ENCODE data around the gene SPOCD1.

Gene SPOCD1

DNA sequence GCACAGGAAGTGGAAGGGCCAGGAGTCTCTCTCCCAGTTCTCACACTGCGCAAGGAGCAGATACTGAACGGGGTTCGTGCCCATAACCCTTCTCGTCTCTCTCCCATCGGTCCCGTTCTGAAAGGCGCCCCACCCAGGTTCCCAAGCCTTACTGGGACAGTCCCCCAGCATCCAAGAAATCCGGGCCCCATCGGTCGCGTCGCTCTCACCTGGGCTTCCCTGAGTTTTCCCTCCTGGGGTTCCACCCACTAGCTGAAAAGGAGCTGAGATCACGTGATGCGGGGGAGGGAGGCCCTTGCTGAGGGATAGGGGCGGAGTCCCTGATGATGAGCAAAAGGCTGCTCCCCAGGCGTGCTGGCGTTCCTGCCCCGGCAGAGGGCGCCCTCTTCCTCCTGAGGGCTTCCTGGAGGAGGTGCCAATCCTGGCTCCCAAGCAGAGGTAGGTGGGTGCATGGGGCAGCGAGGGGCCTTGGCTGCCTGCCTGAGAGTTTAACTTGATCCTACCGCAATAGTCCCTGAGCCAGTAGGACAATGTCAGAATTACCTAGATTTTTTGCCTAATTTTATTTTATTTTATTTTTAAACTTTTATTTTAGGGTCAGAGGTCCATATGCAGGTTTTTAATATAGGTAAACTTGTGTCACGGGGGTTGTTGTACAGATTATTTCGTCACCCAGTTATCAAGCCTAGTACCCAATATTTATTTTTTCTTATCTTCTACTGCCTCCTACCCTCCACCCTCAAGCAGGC, at the start of gene SPOCD1:
TSS of gene SPOCD1 (minus strand) at position 271 of the 749 bp plus-strand sequence. CDS start 689 bp downstream, outside the sequence.
- no peaks in the 10 kb centered on the region for H3K36me3 Mint-ChIP-seq
- peak within 1 kb of the TSS; percentile 76 for H3K27ac Mint-ChIP-seq
- H3K9me3 Mint-ChIP-seq = no peaks in the 10 kb centered on the region
- no peak within 1 kb of the TSS for H3K4me3 Mint-ChIP-seq
- H3K4me1 Mint-ChIP-seq = peaks cover 14% of the 10 kb centered on the region
- no peaks in the 10 kb centered on the region for H3K27me3 Mint-ChIP-seq

DNA sequence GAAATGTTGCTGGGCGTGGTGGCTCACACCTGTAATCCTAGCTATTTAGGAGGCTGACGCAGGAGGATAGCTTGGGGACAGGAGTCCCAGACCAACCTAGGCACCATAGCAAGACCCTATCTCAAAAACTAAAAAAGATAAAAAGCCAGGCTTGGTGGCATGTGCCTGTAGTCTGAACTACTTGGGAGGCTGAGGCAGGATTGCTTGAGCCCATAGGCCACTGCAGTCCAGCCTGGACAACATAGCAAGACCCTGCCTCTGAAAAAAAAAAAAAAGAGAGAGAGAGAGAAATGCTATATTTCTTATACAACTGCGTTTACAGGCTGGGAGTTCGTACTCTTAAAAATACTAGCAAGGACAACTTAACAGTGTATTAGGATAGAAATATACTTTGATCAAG, 46.2 kb upstream of the SPOCD1 start:
- no peaks in the 10 kb centered on the region for H3K36me3 Mint-ChIP-seq
- H3K9me3 Mint-ChIP-seq = no peaks in the 10 kb centered on the region
- H3K4me1 Mint-ChIP-seq = peaks cover 11% of the 10 kb centered on the region
- no peak overlapping the region for H3K4me3 Mint-ChIP-seq
- no peak overlapping the region for H3K27ac Mint-ChIP-seq
- H3K27me3 Mint-ChIP-seq = no peaks in the 10 kb centered on the region

DNA sequence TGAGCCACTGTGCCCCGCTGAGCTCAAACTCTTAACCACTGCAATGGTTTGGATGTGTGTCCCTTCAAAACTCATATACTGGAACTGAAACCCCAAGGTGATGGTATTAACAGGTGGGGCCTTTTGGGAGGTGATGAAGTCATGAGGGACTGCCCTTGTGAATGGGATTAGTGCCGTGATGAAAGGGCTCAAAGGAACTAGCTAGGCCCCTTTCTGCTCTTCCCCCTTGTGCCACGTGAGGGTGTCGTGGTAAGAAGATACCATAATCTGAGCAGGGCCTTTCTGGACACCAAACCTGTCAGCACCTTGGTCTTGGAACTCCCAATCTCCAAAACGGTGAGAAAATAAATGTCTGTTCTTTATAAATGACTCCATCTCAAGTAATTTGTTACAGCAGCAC, 45.5 kb upstream of the SPOCD1 start:
- H3K36me3 Mint-ChIP-seq = no peaks in the 10 kb centered on the region
- no peak overlapping the region for H3K4me3 Mint-ChIP-seq
- peaks cover 5% of the 10 kb centered on the region for H3K4me1 Mint-ChIP-seq
- H3K27me3 Mint-ChIP-seq = no peaks in the 10 kb centered on the region
- no peak overlapping the region for H3K27ac Mint-ChIP-seq
- no peaks in the 10 kb centered on the region for H3K9me3 Mint-ChIP-seq

DNA sequence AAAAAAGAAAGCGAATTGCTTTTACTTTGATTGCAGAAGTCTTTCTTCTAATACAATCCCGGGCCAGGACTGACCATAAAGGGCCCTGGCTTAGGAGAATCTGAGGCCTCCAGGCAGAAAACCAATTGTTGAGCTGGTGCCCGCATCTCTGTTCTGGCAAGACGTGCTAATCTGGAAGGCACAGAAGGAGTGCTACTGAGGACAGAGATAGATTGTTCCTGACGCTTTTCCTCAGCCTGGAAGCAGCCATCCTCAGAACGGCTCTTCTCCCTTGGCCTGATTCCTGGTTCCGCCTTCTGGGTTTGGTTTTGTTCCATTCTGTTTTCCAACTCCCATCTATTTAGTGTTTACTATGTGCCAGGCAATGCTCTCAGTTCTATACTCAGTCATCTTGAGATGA, 44.8 kb upstream of the SPOCD1 start:
- Mint-ChIP-seq H3K4me1 (peaks cover 5% of the 10 kb centered on the region), H3K27ac (no peak overlapping the region), H3K36me3 (no peaks in the 10 kb centered on the region), H3K27me3 (no peaks in the 10 kb centered on the region), H3K4me3 (no peak overlapping the region), H3K9me3 (no peaks in the 10 kb centered on the region)

DNA sequence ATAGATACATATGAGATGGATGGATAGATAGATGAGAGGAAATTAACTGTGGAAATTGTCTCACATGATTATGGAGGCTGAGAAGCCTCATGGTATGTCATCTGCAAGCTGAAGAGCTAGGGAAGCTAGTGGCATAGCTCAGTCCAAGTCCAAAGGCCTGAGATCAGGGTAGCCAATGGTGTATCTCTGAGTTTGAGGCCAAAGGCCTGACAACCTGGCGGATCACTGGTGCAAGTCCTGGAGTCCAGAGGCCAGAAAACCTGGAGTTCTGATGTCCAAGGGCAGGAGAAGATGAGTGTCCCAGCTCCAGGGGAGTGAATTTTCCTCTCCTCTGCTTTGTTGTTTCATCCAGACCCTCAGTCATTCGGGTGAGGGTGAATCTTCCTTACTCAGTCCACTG, 43.9 kb upstream of the SPOCD1 start:
- Mint-ChIP-seq H3K4me1 (peaks cover 5% of the 10 kb centered on the region), H3K4me3 (no peak overlapping the region), H3K27ac (no peak overlapping the region)

DNA sequence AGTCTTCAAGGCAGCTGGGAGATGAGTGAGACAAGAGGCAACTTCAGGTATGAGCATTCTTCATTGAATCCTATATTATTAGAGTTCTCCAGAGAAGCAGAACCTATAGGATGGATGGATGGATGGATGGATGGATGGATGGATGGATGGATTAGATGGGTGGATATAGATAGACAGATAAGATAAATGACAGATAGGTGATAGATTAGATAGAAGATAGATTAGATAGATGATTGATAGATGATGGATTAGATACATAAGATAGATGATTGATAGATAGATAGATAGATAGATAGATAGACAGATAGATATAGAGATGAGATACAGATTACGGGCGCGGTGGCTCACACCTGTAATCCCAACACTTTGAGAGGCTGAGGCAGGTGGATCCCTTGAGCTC, 43.2 kb upstream of the SPOCD1 start:
- Mint-ChIP-seq H3K27me3 (no peaks in the 10 kb centered on the region), H3K9me3 (no peaks in the 10 kb centered on the region), H3K27ac (no peak overlapping the region), H3K4me1 (peaks cover under 1% of the 10 kb centered on the region), H3K36me3 (no peaks in the 10 kb centered on the region), H3K4me3 (no peak overlapping the region)

More for the DNA sequence above, 43.9 kb upstream of the SPOCD1 start:
- Mint-ChIP-seq H3K27me3 (no peaks in the 10 kb centered on the region), H3K9me3 (no peaks in the 10 kb centered on the region), H3K36me3 (no peaks in the 10 kb centered on the region)

DNA sequence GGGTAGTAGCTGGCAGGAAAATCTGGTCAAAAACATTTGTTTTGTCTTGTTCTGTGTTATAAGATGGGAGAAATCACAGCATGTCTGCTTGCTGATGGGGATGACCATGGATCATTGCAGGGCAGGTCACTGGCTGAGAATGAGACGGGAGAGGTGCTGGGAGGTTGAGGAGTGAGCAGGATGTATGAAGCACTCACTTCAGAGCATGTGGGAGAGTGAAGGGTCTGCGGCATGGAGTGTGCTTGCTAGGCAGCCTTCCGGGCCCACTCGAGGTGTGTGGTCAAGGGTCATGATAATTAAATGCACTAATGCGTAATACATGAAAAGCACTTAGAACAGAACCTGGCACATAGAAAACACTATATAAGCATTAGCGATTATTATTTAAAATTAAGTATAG, 42.0 kb upstream of the SPOCD1 start:
- Mint-ChIP-seq H3K27me3 (no peaks in the 10 kb centered on the region), H3K4me3 (no peak overlapping the region), H3K4me1 (peaks cover 6% of the 10 kb centered on the region), H3K36me3 (no peaks in the 10 kb centered on the region), H3K9me3 (no peaks in the 10 kb centered on the region), H3K27ac (no peak overlapping the region)

DNA sequence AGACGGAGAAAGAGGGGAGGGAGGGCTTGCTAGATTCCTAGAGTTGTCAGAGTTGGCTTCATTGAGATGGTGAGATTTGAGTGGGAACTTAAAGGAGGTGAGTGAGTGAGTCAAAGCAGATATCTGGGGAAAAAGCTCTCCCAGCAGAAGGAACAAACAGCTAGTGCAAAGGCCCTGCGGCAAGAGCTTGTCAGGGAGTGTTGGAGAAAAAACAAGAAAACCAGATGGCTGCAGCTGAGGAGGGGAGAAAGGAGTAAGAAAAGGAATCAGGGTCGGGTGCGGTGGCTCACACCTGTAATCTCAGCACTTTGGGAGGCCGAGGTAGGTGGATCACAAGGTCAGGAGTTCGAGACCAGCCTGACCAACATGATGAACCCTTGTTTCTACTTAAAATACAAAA, 40.3 kb upstream of the SPOCD1 start:
- Mint-ChIP-seq H3K27ac (no peak overlapping the region), H3K27me3 (no peaks in the 10 kb centered on the region)

DNA sequence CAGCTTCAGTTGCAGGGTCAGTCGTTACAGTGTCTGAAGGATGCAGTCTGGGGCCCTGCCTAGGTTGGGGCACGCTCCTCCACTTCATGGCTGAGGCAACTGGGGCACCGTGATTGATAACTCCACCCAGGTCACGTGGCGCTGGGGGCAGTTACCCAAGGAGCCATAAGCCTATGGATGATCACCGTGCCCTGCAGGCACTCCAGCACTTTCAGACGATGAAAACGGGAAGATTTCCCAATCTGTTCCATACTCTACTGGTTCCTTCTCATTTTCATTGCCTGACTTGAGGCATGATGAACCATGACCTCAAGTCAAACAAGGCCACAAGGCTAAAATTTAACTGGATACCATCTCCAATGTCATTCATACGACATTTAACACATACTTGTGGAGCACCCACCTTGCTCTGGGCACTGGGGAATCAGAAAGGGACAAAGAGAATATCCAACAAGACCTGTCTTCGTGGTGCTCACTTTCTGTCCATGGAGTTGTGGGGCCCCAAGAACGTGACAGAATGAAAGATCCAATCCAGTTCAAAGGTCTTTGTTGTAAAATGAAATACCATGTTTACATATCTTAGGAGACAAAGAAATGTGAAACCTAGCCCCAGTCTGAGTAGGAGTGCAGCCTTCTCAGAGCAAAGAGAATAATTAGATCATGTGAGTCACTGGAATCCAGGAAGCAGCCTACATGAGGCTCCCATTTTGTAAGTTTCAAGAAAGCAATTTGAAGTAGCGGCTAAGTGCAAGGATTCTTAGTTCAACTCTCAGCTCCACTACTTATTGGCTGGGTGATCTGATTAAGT, 39.4 kb upstream of the SPOCD1 start:
- Mint-ChIP-seq H3K27me3 (no peaks in the 10 kb centered on the region), H3K27ac (no peak overlapping the region), H3K9me3 (no peaks in the 10 kb centered on the region), H3K36me3 (no peaks in the 10 kb centered on the region), H3K4me1 (peaks cover 11% of the 10 kb centered on the region), H3K4me3 (no peak overlapping the region)

More for the DNA sequence above, 40.3 kb upstream of the SPOCD1 start:
- Mint-ChIP-seq H3K4me3 (no peak overlapping the region), H3K9me3 (no peaks in the 10 kb centered on the region), H3K36me3 (no peaks in the 10 kb centered on the region), H3K4me1 (peaks cover 6% of the 10 kb centered on the region)

DNA sequence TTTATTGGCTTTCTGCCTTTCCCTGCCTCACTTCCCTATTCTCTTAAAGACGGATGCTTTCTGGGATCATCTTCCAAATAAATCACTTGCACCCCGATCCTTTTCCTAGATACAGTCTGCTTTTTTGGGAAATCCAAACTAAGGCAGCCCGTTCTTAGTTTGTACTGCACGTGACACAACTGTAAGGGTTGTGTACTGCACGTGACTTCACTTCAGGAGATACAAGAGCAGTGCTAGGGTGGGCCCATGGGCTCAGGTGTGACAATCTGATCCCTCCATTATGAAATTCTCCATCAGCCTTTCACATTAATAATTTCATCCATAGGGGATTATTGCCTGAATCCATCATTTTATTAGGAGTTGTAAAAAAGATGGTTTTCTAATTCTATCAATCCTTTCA, 33.8 kb upstream of the SPOCD1 start:
- no peak overlapping the region for H3K4me3 Mint-ChIP-seq
- H3K9me3 Mint-ChIP-seq = no peaks in the 10 kb centered on the region
- peak overlapping the region; percentile 80 for H3K27ac Mint-ChIP-seq
- H3K4me1 Mint-ChIP-seq = peaks cover 67% of the 10 kb centered on the region
- no peaks in the 10 kb centered on the region for H3K27me3 Mint-ChIP-seq
- no peaks in the 10 kb centered on the region for H3K36me3 Mint-ChIP-seq

DNA sequence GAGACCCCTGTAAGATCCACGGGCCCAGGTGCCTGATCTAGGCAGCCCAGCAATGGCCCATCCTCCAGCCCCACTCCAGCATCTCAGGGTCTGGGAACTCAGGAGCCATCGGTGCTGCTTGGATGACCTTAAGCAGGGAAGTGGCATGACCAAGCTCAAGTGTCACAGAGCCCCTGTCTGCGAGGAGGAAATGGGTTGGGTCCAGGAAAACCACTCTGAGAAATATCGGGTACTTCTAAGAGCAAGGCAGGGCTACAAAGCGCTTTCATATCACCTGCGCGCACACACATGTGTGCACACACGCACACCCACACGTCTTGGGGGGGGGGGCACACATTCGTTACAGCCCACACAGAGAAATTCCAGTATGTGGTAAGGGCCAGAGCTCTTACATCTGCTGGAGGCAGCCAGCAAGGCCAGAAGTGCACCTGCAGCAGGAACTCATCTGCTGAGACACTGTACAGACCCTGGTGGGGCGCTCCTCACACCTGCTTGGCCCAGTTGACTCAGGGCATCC, 32.6 kb upstream of the SPOCD1 start:
- no peaks in the 10 kb centered on the region for H3K9me3 Mint-ChIP-seq
- H3K4me1 Mint-ChIP-seq = peaks cover 70% of the 10 kb centered on the region
- H3K4me3 Mint-ChIP-seq = peak overlapping the region; percentile 52
- H3K27me3 Mint-ChIP-seq = no peaks in the 10 kb centered on the region
- no peaks in the 10 kb centered on the region for H3K36me3 Mint-ChIP-seq
- peak overlapping the region; percentile 59 for H3K27ac Mint-ChIP-seq

DNA sequence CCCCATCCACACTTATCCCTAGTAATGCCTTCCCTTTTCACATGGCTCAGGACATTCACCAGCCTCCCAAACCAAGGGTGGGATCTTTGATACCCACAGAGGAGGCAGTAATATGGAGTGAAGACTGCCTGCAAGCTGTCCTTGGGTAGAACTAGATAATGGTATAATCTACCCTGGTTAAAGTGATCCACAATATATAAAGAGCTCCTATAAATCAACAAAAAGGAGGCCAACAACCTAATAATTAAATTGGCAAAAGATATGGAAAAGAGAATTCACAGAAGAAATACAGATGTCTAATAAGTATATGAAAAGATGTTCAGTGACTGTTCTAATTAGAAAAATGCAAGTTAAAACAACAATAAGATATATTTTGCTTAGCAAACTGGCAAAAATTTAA, 30.7 kb upstream of the SPOCD1 start:
- Mint-ChIP-seq H3K27me3 (no peaks in the 10 kb centered on the region), H3K27ac (peak overlapping the region; percentile 86), H3K4me1 (peaks cover 75% of the 10 kb centered on the region), H3K36me3 (no peaks in the 10 kb centered on the region), H3K9me3 (no peaks in the 10 kb centered on the region), H3K4me3 (no peak overlapping the region)

DNA sequence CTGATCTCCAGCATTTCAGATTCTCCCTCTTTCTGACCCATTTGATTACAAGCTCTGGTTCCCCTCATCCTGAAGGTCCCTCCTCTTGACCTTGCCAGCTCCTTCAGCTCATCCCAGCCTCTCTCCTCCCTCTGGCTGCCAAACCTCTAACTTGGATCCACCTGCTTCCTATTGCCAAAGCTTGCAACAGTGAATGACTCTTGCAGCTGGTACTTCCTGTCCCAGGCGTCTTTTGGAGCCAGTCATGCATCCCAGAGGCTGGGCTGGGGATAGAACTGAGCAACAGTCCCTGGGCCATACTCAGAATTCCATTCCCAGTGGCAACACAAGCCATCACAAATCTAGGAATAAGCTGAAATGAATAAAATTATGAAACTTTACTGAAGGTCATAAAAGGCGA, 27.7 kb upstream of the SPOCD1 start:
- no peak overlapping the region for H3K27ac Mint-ChIP-seq
- H3K4me1 Mint-ChIP-seq = peaks cover 55% of the 10 kb centered on the region
- H3K36me3 Mint-ChIP-seq = no peaks in the 10 kb centered on the region
- no peak overlapping the region for H3K4me3 Mint-ChIP-seq
- H3K27me3 Mint-ChIP-seq = no peaks in the 10 kb centered on the region
- H3K9me3 Mint-ChIP-seq = no peaks in the 10 kb centered on the region

DNA sequence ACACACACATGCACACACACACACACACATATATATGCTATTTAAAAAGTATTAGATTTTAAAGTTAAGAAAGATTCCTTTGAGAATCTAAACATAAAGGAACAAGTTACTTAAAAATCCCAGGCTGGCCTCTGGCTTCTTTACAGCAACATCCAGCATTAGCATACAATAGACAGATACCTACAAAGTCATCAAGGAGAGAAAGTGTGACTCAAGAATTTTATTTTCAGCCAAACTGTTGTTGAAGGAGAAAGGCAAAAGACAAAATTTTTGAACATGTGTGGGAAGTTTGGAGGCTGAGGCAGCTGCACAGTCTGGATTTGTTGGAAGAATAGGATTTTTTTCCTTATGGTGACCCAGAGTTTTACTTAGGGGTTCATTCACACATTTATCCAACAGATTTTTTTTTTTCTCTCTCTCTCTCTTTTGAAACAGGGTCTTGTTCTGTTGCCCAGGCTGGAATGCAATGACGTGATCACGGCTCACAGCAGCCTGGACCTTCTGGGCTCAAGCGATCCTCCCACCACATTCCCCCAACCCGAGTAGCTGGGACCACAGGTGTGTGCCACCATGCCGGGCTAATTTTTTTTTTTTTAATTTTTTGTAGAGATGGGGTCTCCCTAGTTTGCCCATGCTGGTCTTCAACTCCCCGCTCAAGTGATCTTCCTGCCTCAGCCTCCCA, 24.0 kb upstream of the SPOCD1 start:
- Mint-ChIP-seq H3K27me3 (no peaks in the 10 kb centered on the region), H3K27ac (no peak overlapping the region), H3K9me3 (no peaks in the 10 kb centered on the region), H3K4me1 (peaks cover 25% of the 10 kb centered on the region), H3K4me3 (no peak overlapping the region), H3K36me3 (no peaks in the 10 kb centered on the region)

DNA sequence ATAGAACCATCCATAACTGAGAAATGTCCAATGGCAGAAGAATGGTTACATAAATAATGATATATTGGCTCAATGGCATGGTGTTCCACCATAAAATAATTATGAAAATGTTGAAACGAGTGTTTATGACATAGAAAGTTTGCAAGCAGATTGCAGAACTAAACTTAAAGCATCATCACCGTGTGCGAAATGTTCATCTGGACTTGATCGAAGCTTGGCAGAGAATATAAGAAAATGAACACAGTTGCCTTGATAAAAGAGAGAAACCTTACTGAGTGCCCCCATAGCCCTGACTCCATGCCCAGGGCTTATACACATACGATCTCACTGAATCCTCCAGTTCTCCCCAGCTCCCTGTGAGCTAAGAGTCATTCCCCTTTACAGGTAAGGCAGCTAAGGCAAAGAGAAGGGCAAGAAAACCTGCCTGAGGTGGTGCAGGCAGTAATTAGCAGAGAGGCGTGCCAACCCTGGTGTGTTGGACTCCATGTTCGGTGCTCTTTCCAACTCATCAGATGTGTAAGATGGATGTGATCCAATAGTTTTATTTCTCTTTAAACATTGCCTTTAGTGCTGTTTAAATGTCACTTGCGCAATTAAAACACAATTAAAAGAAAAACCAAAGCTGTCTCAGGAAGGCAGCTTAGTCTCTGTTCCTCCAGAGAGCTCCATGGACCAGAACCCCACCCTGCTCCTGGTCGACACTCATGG, 21.8 kb upstream of the SPOCD1 start:
- no peaks in the 10 kb centered on the region for H3K27me3 Mint-ChIP-seq
- peaks cover 9% of the 10 kb centered on the region for H3K4me1 Mint-ChIP-seq
- H3K4me3 Mint-ChIP-seq = no peak overlapping the region
- H3K9me3 Mint-ChIP-seq = no peaks in the 10 kb centered on the region
- H3K36me3 Mint-ChIP-seq = no peaks in the 10 kb centered on the region
- no peak overlapping the region for H3K27ac Mint-ChIP-seq
